Measurements from ENCODE around the gene F2.

F2 gene

DNA sequence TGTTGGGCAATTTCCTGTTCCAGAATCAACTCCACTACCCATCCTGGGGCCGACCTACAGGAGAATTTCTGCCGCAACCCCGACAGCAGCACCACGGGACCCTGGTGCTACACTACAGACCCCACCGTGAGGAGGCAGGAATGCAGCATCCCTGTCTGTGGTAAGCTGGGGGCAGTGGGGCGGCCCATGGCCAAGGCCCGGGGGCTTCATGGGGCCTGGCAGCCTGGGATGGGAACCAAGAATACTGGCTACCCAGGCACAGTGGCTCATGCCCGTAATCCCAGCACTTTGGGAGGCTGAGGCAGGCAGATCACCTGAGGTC is 4.3 kb downstream of the F2 start:
- peaks cover 3% of the 10 kb centered on the region for H3K4me1 ChIP-seq (ENCODE audit: control insufficient read depth, low read depth, low read length)

DNA sequence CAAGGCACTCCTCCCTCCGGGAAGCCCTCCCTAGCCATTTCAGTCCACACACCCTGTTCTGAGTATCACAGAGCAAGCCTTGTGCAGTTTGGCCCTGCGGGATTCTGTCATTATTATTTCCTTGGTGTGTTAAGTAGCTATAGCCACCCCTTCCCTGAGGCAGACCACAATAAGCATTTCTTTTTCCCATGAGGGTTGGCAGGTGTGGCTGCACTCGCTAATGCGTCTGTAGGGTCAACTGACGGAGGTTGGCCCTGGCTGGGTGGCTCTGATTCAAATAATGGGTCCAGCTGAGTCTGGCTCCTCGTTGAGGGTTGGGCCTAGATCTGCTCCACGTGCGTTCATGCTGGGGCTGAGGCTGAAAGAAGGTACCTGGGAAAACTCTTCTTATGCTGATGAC is 5.1 kb downstream of the F2 start:
- Histone ChIP-seq H3K27ac (ENCODE audit: low read length) (no peak overlapping the region), H3K9me3 (ENCODE audit: control insufficient read depth, low read depth, low read length) (no peaks in the 10 kb centered on the region), H3K36me3 (ENCODE audit: control insufficient read depth, low read depth, low read length) (no peaks in the 10 kb centered on the region), H3K4me1 (ENCODE audit: control insufficient read depth, low read depth, low read length) (peaks cover 3% of the 10 kb centered on the region), H3K9ac (ENCODE audit: low read length) (no peak overlapping the region), H3K4me3 (ENCODE audit: low read length) (no peak overlapping the region), H3K27me3 (ENCODE audit: control insufficient read depth, insufficient read depth, low read length) (no peaks in the 10 kb centered on the region)

More for the DNA sequence above, 4.3 kb downstream of the F2 start:
- Histone ChIP-seq H3K9ac (ENCODE audit: low read length) (no peak overlapping the region), H3K36me3 (ENCODE audit: control insufficient read depth, low read depth, low read length) (no peaks in the 10 kb centered on the region), H3K27me3 (ENCODE audit: control insufficient read depth, insufficient read depth, low read length) (no peaks in the 10 kb centered on the region), H3K9me3 (ENCODE audit: control insufficient read depth, low read depth, low read length) (no peaks in the 10 kb centered on the region), H3K4me3 (ENCODE audit: low read length) (no peak overlapping the region), H3K27ac (ENCODE audit: low read length) (no peak overlapping the region)

DNA sequence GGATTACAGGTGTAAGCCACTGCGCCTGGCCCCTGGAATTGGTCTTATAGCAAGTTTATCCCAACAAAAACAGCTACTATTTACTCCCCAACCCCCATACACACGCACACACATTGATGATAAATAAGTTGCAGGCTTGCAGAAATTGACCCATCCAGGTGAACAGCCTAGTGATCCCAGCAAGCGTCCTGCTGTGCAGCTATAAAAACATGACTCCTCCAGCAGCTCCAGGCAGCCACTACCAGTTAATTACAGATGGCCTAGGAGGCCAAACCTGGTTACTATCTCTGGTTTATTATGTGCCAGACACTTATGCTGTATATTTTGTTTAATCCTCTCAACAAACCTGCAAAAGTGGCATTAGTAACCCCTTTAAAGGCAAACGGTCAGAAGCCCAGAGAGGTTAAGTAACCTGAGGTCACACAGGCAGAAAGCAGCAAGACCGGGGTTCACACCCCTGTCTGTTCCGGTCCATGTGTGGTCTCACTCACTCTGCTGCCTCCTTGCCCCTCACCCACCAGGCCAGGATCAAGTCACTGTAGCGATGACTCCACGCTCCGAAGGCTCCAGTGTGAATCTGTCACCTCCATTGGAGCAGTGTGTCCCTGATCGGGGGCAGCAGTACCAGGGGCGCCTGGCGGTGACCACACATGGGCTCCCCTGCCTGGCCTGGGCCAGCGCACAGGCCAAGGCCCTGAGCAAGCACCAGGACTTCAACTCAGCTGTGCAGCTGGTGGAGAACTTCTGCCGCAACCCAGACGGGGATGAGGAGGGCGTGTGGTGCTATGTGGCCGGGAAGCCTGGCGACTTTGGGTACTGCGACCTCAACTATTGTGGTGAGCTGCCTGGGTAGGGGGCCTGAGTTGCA is 6.6 kb downstream of the F2 start:
- Histone ChIP-seq H3K36me3 (ENCODE audit: control insufficient read depth, low read depth, low read length) (no peaks in the 10 kb centered on the region), H3K27ac (ENCODE audit: low read length) (no peak overlapping the region), H3K4me3 (ENCODE audit: low read length) (no peak overlapping the region), H3K9me3 (ENCODE audit: control insufficient read depth, low read depth, low read length) (no peaks in the 10 kb centered on the region), H3K4me1 (ENCODE audit: control insufficient read depth, low read depth, low read length) (peaks cover 3% of the 10 kb centered on the region), H3K9ac (ENCODE audit: low read length) (no peak overlapping the region), H3K27me3 (ENCODE audit: control insufficient read depth, insufficient read depth, low read length) (no peaks in the 10 kb centered on the region)

DNA sequence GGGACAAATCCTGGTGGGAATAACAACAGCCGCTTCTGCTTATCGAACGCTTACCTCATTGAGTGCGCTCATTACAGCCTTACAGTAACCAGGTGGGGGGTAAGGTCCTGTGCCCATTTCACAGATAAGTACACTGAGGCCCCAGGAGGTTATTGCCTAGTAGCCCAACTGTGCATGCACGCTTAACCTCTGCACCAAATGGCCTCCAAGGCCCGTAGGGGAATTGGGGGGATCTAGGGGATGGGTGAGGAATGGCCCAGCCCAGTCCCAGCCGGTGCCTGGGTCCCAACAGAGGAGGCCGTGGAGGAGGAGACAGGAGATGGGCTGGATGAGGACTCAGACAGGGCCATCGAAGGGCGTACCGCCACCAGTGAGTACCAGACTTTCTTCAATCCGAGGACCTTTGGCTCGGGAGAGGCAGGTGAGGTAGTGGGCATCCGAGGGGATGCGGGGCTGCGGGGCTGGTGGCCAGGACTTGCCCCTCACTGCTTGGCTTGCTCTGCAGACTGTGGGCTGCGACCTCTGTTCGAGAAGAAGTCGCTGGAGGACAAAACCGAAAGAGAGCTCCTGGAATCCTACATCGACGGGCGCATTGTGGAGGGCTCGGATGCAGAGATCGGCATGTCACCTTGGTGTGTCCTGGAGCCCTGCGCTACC is 7.3 kb downstream of the F2 start:
- H3K4me1 ChIP-seq (ENCODE audit: control insufficient read depth, low read depth, low read length) = peaks cover 3% of the 10 kb centered on the region
- H3K9ac ChIP-seq (ENCODE audit: low read length) = no peak overlapping the region
- no peaks in the 10 kb centered on the region for H3K36me3 ChIP-seq (ENCODE audit: control insufficient read depth, low read depth, low read length)
- H3K27ac ChIP-seq (ENCODE audit: low read length) = no peak overlapping the region
- H3K9me3 ChIP-seq (ENCODE audit: control insufficient read depth, low read depth, low read length) = no peaks in the 10 kb centered on the region
- no peaks in the 10 kb centered on the region for H3K27me3 ChIP-seq (ENCODE audit: control insufficient read depth, insufficient read depth, low read length)
- no peak overlapping the region for H3K4me3 ChIP-seq (ENCODE audit: low read length)

DNA sequence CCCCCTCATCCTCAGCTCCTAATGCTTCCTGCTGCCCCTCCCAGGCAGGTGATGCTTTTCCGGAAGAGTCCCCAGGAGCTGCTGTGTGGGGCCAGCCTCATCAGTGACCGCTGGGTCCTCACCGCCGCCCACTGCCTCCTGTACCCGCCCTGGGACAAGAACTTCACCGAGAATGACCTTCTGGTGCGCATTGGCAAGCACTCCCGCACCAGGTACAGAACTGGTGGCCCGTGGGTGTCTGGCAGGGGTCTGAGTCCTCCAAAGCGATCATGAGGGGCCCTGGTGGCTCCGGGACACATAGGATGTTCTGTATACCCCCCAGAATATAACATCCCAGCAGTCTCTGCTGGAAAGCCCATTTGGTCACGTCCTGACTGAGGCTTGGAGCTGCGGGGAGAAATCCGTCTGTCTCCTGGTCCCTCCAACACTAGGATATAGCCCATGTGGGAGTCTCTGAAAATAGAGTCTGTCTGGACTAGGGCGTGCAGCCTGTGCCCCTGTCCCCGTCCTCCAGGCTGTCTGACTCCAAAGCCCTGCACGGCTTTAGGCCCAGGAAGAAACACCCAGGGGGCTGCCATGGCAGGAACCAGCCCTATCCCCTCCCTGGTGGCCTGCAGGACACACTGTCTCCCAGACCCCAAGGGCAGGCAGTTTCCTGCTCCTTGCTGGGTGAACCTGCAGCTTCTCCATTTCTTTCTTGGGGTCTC is 9.1 kb downstream of the F2 start:
- no peak overlapping the region for H3K9ac ChIP-seq (ENCODE audit: low read length)
- H3K36me3 ChIP-seq (ENCODE audit: control insufficient read depth, low read depth, low read length) = no peaks in the 10 kb centered on the region
- no peaks in the 10 kb centered on the region for H3K9me3 ChIP-seq (ENCODE audit: control insufficient read depth, low read depth, low read length)

DNA sequence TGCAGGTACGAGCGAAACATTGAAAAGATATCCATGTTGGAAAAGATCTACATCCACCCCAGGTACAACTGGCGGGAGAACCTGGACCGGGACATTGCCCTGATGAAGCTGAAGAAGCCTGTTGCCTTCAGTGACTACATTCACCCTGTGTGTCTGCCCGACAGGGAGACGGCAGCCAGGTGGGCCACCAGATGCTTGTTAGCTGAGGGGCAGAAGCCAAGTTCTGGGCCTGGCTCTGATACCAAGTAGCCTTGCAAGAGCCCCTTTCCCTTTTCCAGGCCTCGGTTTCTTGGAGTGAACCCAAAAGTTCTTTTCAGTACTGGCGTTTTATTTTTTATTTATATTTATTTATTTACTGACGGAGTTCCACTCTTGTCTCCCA is 9.6 kb downstream of the F2 start:
- H3K4me3 ChIP-seq (ENCODE audit: low read length) = no peak overlapping the region
- no peak overlapping the region for H3K9ac ChIP-seq (ENCODE audit: low read length)
- H3K9me3 ChIP-seq (ENCODE audit: control insufficient read depth, low read depth, low read length) = no peaks in the 10 kb centered on the region
- peaks cover 3% of the 10 kb centered on the region for H3K4me1 ChIP-seq (ENCODE audit: control insufficient read depth, low read depth, low read length)
- no peaks in the 10 kb centered on the region for H3K27me3 ChIP-seq (ENCODE audit: control insufficient read depth, insufficient read depth, low read length)
- no peak overlapping the region for H3K27ac ChIP-seq (ENCODE audit: low read length)
- no peaks in the 10 kb centered on the region for H3K36me3 ChIP-seq (ENCODE audit: control insufficient read depth, low read depth, low read length)

More for the DNA sequence above, 9.1 kb downstream of the F2 start:
- no peaks in the 10 kb centered on the region for H3K27me3 ChIP-seq (ENCODE audit: control insufficient read depth, insufficient read depth, low read length)
- no peak overlapping the region for H3K27ac ChIP-seq (ENCODE audit: low read length)
- peaks cover 3% of the 10 kb centered on the region for H3K4me1 ChIP-seq (ENCODE audit: control insufficient read depth, low read depth, low read length)
- H3K4me3 ChIP-seq (ENCODE audit: low read length) = no peak overlapping the region

DNA sequence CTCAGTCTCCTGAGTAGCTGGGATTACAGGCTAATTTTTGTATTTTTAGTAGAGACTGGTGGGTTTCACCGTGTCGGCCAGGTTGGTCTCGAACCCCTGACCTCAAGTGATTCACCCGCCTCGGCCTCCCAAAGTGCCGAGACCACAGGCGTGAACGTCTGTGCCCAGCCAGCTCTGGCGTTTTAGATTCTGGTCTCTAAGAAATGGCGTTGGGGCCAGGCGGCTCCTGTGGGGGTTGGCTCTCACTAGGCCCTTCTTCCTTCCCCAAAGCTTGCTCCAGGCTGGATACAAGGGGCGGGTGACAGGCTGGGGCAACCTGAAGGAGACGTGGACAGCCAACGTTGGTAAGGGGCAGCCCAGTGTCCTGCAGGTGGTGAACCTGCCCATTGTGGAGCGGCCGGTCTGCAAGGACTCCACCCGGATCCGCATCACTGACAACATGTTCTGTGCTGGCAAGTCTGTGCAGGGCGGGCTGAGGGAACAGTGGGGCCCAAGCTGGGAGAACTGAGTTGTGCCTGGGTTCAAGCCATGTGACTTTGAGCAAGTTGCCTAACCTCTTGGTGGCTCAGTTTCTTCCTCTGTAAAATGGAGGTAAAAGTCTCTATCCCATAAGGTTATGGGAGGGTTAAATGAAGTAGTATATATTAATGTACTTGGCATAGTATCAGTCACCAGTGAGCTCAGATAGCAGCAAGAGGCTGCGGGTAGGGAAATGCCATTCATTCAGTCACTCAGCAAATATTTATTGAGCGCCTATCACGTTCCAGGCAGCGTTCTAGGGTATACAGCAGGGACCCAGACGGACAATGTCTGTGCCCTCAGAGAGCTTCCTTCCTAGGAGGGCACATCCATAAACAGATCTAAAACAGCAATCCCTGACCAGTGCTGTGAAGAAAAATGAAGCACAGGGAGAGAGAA is 10.4 kb downstream of the F2 start:
- Histone ChIP-seq H3K9ac (ENCODE audit: low read length) (no peak overlapping the region), H3K4me1 (ENCODE audit: control insufficient read depth, low read depth, low read length) (peaks cover 1% of the 10 kb centered on the region), H3K27ac (ENCODE audit: low read length) (no peak overlapping the region), H3K27me3 (ENCODE audit: control insufficient read depth, insufficient read depth, low read length) (no peaks in the 10 kb centered on the region), H3K9me3 (ENCODE audit: control insufficient read depth, low read depth, low read length) (no peaks in the 10 kb centered on the region), H3K36me3 (ENCODE audit: control insufficient read depth, low read depth, low read length) (no peaks in the 10 kb centered on the region), H3K4me3 (ENCODE audit: low read length) (no peak overlapping the region)

DNA sequence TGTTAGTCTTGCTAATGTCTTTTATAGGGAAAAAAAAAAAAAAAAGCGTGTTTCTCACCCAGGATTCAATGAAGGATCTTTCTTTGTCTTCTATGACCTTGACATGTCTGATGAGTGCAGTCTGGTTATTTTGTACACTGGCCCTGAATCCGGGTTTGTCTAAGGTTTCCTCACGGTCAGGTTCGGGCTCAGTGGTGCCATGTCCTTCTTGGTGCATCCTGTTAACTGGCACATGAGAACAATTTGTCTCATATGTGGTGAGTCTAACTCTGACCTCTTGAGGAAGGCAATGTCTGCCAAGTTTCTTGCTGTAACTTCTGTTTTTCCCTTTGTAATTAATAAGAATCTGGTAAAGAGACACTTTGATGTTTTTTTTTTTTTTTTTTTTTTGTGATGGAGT is 12.5 kb downstream of the F2 start:
- Histone ChIP-seq H3K9me3 (ENCODE audit: control insufficient read depth, low read depth, low read length) (no peaks in the 10 kb centered on the region), H3K4me1 (ENCODE audit: control insufficient read depth, low read depth, low read length) (no peaks in the 10 kb centered on the region), H3K9ac (ENCODE audit: low read length) (no peak overlapping the region), H3K36me3 (ENCODE audit: control insufficient read depth, low read depth, low read length) (no peaks in the 10 kb centered on the region), H3K4me3 (ENCODE audit: low read length) (no peak overlapping the region), H3K27ac (ENCODE audit: low read length) (no peak overlapping the region), H3K27me3 (ENCODE audit: control insufficient read depth, insufficient read depth, low read length) (no peaks in the 10 kb centered on the region)

DNA sequence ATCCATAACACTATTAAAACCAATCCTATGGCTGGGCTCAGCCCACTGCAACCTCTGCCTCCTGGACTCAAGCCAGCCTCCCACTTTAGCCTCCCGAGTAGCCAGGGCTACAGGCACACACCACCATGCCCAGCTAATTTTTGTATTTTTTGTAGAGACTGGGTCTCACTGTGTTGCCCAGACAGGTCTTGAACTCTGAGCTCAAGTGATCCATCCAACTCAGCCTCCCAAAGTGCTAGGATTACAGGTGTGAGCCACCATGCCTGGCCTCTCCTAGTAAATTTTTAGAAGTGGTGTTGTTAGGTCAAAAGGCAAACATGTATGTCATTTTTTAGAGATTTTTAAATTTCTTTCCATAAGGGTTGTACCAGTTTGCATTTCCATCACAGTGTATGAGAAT is 14.2 kb downstream of the F2 start:
- H3K27me3 ChIP-seq (ENCODE audit: control insufficient read depth, insufficient read depth, low read length) = no peaks in the 10 kb centered on the region
- no peak overlapping the region for H3K27ac ChIP-seq (ENCODE audit: low read length)
- H3K4me3 ChIP-seq (ENCODE audit: low read length) = no peak overlapping the region
- no peak overlapping the region for H3K9ac ChIP-seq (ENCODE audit: low read length)
- no peaks in the 10 kb centered on the region for H3K36me3 ChIP-seq (ENCODE audit: control insufficient read depth, low read depth, low read length)
- no peaks in the 10 kb centered on the region for H3K4me1 ChIP-seq (ENCODE audit: control insufficient read depth, low read depth, low read length)
- no peaks in the 10 kb centered on the region for H3K9me3 ChIP-seq (ENCODE audit: control insufficient read depth, low read depth, low read length)

DNA sequence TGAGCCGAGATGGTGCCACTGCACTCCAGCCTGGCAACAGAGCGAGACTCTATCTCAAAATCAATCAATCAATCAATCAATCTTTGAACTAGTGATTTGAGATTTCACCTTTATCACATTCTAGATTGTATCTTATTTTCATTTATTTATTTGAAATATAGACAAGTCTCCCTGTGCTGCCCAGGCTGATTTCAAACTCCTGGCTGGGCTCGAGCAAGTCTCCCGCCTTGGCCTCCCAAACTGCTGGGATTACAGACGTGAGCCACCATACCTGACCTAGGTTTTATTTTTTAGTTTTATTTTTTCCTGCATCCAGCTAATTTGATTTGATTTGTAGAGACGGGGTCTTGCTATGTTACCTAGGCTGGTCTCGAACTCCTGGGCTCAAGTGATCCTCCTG is 17.1 kb downstream of the F2 start:
- Histone ChIP-seq H3K4me3 (ENCODE audit: low read length) (no peak overlapping the region), H3K9me3 (ENCODE audit: control insufficient read depth, low read depth, low read length) (no peaks in the 10 kb centered on the region), H3K27me3 (ENCODE audit: control insufficient read depth, insufficient read depth, low read length) (no peaks in the 10 kb centered on the region), H3K9ac (ENCODE audit: low read length) (no peak overlapping the region), H3K27ac (ENCODE audit: low read length) (no peak overlapping the region), H3K36me3 (ENCODE audit: control insufficient read depth, low read depth, low read length) (peaks cover 2% of the 10 kb centered on the region), H3K4me1 (ENCODE audit: control insufficient read depth, low read depth, low read length) (no peaks in the 10 kb centered on the region)

DNA sequence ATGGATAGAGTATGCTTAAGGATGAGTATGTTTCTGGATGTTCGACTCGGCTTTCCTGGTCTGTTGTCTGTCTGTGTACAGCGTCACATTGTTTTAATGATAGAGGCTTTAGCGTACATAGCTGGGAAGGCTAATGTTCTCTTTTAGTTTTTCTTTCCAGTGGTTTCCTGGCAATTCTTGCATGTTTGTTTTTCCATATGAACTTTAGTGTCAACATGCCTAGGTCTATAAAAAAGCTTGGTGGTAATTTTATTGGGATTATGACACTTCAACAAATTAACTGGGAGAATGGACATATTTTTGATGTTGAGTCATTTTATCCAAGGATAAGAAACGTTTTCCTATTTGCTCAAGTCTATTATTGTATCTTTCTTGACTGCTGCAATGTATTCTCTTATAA is 17.6 kb downstream of the F2 start:
- H3K9ac ChIP-seq (ENCODE audit: low read length) = no peak overlapping the region
- H3K36me3 ChIP-seq (ENCODE audit: control insufficient read depth, low read depth, low read length) = peaks cover 7% of the 10 kb centered on the region

More for the DNA sequence above, 17.6 kb downstream of the F2 start:
- H3K9me3 ChIP-seq (ENCODE audit: control insufficient read depth, low read depth, low read length) = no peaks in the 10 kb centered on the region
- H3K27me3 ChIP-seq (ENCODE audit: control insufficient read depth, insufficient read depth, low read length) = no peaks in the 10 kb centered on the region
- no peaks in the 10 kb centered on the region for H3K4me1 ChIP-seq (ENCODE audit: control insufficient read depth, low read depth, low read length)
- H3K27ac ChIP-seq (ENCODE audit: low read length) = no peak overlapping the region
- no peak overlapping the region for H3K4me3 ChIP-seq (ENCODE audit: low read length)
